NB4 (cell line): ENCODE results near the gene RAB3IP.

Experiments
- POLR2A ChIP-seq: IDR thresholded peaks from 2 replicates; pipeline ENCODE4 v1.6.1; 2011; ENCODE audit warnings: mild to moderate bottlenecking; ENCODE audit not compliant: insufficient read length; ENCODE audit errors: extremely low read depth
- TF ChIP-seq, protein P1 (sequence below): IDR thresholded peaks from one replicate; pipeline ENCODE4 v1.5.1; 2012; ENCODE audit warnings: low read depth, low read length
- TF ChIP-seq, protein P2 (sequence below): IDR thresholded peaks from 2 replicates; pipeline ENCODE4 v1.6.1; 2011; ENCODE audit warnings: low read depth, low read length

DNA sequence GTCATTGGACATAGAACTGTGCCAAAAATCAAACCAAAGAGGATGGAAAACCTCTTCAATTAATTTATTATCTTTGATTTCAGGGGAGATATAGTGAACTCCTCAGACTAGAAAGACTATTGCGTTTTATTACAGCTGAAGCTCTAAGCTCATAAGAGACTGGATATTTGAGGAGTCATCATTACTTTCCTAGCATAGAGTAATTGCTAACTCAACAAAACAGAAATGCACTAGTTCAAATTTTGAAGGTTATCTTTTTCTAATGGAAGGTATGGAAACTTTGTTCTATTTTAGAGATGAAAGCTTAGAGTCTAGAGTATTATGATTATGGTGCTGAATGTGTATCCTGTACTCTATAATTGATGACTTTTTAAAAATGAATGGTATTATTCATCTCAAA, 34.3 kb upstream of the RAB3IP start:
- TF ChIP-seq, protein P1, sequence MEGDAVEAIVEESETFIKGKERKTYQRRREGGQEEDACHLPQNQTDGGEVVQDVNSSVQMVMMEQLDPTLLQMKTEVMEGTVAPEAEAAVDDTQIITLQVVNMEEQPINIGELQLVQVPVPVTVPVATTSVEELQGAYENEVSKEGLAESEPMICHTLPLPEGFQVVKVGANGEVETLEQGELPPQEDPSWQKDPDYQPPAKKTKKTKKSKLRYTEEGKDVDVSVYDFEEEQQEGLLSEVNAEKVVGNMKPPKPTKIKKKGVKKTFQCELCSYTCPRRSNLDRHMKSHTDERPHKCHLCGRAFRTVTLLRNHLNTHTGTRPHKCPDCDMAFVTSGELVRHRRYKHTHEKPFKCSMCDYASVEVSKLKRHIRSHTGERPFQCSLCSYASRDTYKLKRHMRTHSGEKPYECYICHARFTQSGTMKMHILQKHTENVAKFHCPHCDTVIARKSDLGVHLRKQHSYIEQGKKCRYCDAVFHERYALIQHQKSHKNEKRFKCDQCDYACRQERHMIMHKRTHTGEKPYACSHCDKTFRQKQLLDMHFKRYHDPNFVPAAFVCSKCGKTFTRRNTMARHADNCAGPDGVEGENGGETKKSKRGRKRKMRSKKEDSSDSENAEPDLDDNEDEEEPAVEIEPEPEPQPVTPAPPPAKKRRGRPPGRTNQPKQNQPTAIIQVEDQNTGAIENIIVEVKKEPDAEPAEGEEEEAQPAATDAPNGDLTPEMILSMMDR = no peak
- TF ChIP-seq POLR2A = no peak
- TF ChIP-seq, protein P2, sequence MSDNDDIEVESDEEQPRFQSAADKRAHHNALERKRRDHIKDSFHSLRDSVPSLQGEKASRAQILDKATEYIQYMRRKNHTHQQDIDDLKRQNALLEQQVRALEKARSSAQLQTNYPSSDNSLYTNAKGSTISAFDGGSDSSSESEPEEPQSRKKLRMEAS = no peak
